HepG2 (cell line): ENCODE data around the gene RFC2. TPM values are rescaled to one million over a fixed set of nuclear protein-coding genes. Genes with fewer than 3 reads are reported as not detected.

Experiments
- ATAC-seq: fragments of 200-7000 bp; cut with Tn5 transposase; 3 replicates; pipeline ENCODE4 v1.9.1; 2020; ENCODE audit warnings: mild to moderate bottlenecking, moderate library complexity
- BruUV-seq: library from RNA; stranded (reverse); fragments of 400-500 nt; replicated peaks from 2 replicates; lab custom pipeline; 2021; lab: Mats Ljungman, UMichigan
- CTCF ChIA-PET: fragments of 300-600 bp; formaldehyde crosslinking; extraction: SDS; loops from one replicate; lab custom pipeline; 2021; ENCODE audit warnings: low total read pairs, inconsistent platforms, low intra/inter-chr PET ratio; lab: Yijun Ruan, JAX
- POLR2A ChIA-PET: fragments of 350-600 bp; sonication (Branson Sonifier 250); formaldehyde crosslinking; loops from one replicate; lab custom pipeline; 2020; ENCODE audit warnings: antibody characterized with exemption, inconsistent platforms; lab: Yijun Ruan, JAX
- DNase-seq: peaks from one replicate; pipeline ENCODE4 v3.0.0-alpha.2; 2015; ENCODE audit warnings: low spot score
- FAIRE-seq: peaks from 3 replicates; lab custom pipeline; 2011; peaks lifted over from hg19 to GRCh38; lab: Jason Lieb, UNC
- H2AFZ ChIP-seq: one replicate; pipeline ENCODE4 v1.6.1; 2011; ENCODE audit warnings: low read length, inconsistent platforms
- H3K27ac ChIP-seq: fragments of 300-600 bp; 3 replicates; pipeline ENCODE4 v1.8.0; 2011; ENCODE audit warnings: mixed run types, mild to moderate bottlenecking, mixed read lengths, low read length, inconsistent platforms; ENCODE audit not compliant: insufficient read depth; ENCODE audit errors: extremely low read length
- H3K27me3 ChIP-seq, 2 experiments: fragments of 200-600 bp in 1 of 2; 2 replicates in 1 of 2; 3 replicates in 1 of 2; pipeline versions ENCODE4 v1.6.0 to v1.8.0; 2011; ENCODE audit warnings: low read length in 2 of 2, mild to moderate bottlenecking in 2 of 2, moderate library complexity in 2 of 2, inconsistent platforms in 1 of 2; ENCODE audit not compliant: insufficient read depth in 2 of 2, control insufficient read depth in 1 of 2
- H3K36me3 ChIP-seq, 2 experiments: fragments of 200-600 bp in 1 of 2; replicated peaks in 1 of 2; 2 replicates in 1 of 2; 3 replicates in 1 of 2; pipeline versions ENCODE4 v1.5.1 to v1.8.0; 2011; ENCODE audit warnings: low read length in 2 of 2, inconsistent platforms in 1 of 2; ENCODE audit not compliant: insufficient read depth in 2 of 2, control insufficient read depth in 1 of 2
- H3K4me1 ChIP-seq: 2 replicates; pipeline ENCODE4 v1.5.1; 2012; ENCODE audit warnings: low read length, inconsistent platforms; ENCODE audit not compliant: insufficient read depth
- H3K4me2 ChIP-seq: 2 replicates; pipeline ENCODE4 v1.6.0; 2011; ENCODE audit warnings: low read depth, low read length, inconsistent platforms
- H3K4me3 ChIP-seq, 3 experiments: fragments of 200-600 bp in 1 of 3; sonication (generic), shearing (Covaris generic) in 1 of 3; replicated peaks in 1 of 3; 2 replicates each; pipeline ENCODE4 v1.5.1; 2011 to 2016; ENCODE audit warnings: low read length in 3 of 3, inconsistent platforms in 2 of 3, low read depth in 2 of 3, mild to moderate bottlenecking in 2 of 3, control low read depth in 1 of 3, mixed read lengths in 1 of 3; ENCODE audit not compliant: insufficient read depth in 1 of 3
- H3K79me2 ChIP-seq: one replicate; pipeline ENCODE4 v1.6.1; 2011; ENCODE audit warnings: low read length, inconsistent platforms; ENCODE audit not compliant: insufficient read depth
- H3K9ac ChIP-seq: 2 replicates; pipeline ENCODE4 v1.6.0; 2011; ENCODE audit warnings: mild to moderate bottlenecking, low read depth, low read length, inconsistent platforms; ENCODE audit not compliant: insufficient read depth
- H3K9me3 ChIP-seq: 2 replicates; pipeline ENCODE4 v1.5.1; 2012; ENCODE audit warnings: mild to moderate bottlenecking, low read length
- H4K20me1 ChIP-seq: 2 replicates; pipeline ENCODE4 v1.6.0; 2011; ENCODE audit warnings: inconsistent platforms, mild to moderate bottlenecking, low read length, moderate library complexity; ENCODE audit not compliant: insufficient read depth
- HOXA3 ChIP-seq: sonication (generic); formaldehyde crosslinking; IDR thresholded peaks from 2 replicates; pipeline ENCODE4 v1.5.0; 2020; ENCODE audit warnings: missing genetic modification reagents
- MEIS1 ChIP-seq: sonication (generic); formaldehyde crosslinking; IDR thresholded peaks from 2 replicates; pipeline ENCODE4 v1.9.0; 2021; ENCODE audit warnings: mild to moderate bottlenecking, missing genetic modification reagents, moderate library complexity, borderline replicate concordance
- SIN3A ChIP-seq: IDR thresholded peaks from 2 replicates; pipeline ENCODE4 v1.6.1; 2011; ENCODE audit warnings: low read depth, mild to moderate bottlenecking, control low read depth, low read length, borderline replicate concordance
- ZEB1 ChIP-seq: IDR thresholded peaks from 2 replicates; pipeline ENCODE4 v1.6.1; 2012; ENCODE audit warnings: mild to moderate bottlenecking, low read depth, inconsistent platforms; ENCODE audit not compliant: insufficient replicate concordance
- ZNF780A ChIP-seq: sonication (generic); formaldehyde crosslinking; IDR thresholded peaks from 2 replicates; pipeline ENCODE4 v1.8.0; 2022; ENCODE audit warnings: mild to moderate bottlenecking, missing genetic modification reagents, moderate library complexity
- WGBS: methylation state at CpG from one replicate; pipeline ENCODE4 v1.1.6; 2017; ENCODE audit warnings: low lambda C conversion rate; 5-methylcytosine and 5-hydroxymethylcytosine counted together
- in situ Hi-C: cut with HindIII; loops from 2 replicates; pipeline ENCODE4 v1.10.0; 2017; ENCODE audit warnings: low pct_unique_long_range_greater_than_20kb; ENCODE audit not compliant: extremely low pct_ligation_motif_present
- intact Hi-C: fragments of 100-400 bp; cut with micrococcal nuclease; formaldehyde crosslinking; loops from one replicate; pipeline ENCODE4 v1.10.0; 2022; ENCODE audit not compliant: unreplicated experiment
- polyA plus RNA-seq, 8 experiments: library from polyadenylated mRNA; depleted of rRNA in 3 of 8; stranded (reverse) in 7 of 8; unstranded in 1 of 8; fragments of >200 nt; fragmentation: Illumina TruSeq in 4 of 8; extraction: Trizol in 4 of 8; gene quantifications; 2 replicates each; pipeline versions ENCODE4 v1.2.1 to v1.2.3, GENCODE V29; 2011 to 2016; ENCODE audit warnings: low read depth in 4 of 8, missing spikeins in 1 of 8, mixed read lengths in 1 of 8; ENCODE audit not compliant: insufficient read depth in 1 of 8
- total RNA-seq, 5 experiments: library from RNA; depleted of rRNA; stranded (reverse); fragments of >200 nt; fragmentation: Illumina TruSeq; extraction: Trizol; gene quantifications; 2 replicates each; pipeline ENCODE4 v1.2.3, GENCODE V29; 2016; ENCODE audit warnings: low read depth in 1 of 5
- TF ChIP-seq, protein P1 (sequence below): sonication (generic); formaldehyde crosslinking; IDR thresholded peaks from 2 replicates; pipeline ENCODE4 v1.5.0; 2020; ENCODE audit warnings: mild to moderate bottlenecking, missing genetic modification reagents

Gene RFC2
- total and polyA plus RNA-seq, 2 of the 13 experiments (the other 11 are each of a cell fraction or from before 2014, with no cell fraction given) = 14.6 to 43.5 TPM

DNA sequence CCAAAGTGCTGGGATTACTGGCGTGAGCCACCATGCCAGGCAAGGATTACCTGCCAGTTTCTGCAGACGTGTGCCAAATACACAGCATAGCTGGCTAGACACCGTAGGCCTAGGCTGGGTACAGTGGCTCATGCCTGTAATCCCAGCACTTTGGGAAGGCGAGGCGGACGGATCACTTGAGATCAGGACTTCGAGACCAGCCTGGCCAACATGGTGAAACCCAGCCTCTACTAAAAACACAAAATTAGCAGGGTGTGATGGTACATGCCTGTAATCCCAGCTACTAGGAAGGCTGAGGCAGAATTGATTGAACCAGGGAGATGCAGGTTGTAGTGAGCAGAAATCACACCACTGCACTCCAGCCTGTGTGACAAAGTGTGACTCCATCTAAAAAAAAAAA lies 868 bp downstream of the RFC2 start (continued):
- TF ChIP-seq, protein P1, sequence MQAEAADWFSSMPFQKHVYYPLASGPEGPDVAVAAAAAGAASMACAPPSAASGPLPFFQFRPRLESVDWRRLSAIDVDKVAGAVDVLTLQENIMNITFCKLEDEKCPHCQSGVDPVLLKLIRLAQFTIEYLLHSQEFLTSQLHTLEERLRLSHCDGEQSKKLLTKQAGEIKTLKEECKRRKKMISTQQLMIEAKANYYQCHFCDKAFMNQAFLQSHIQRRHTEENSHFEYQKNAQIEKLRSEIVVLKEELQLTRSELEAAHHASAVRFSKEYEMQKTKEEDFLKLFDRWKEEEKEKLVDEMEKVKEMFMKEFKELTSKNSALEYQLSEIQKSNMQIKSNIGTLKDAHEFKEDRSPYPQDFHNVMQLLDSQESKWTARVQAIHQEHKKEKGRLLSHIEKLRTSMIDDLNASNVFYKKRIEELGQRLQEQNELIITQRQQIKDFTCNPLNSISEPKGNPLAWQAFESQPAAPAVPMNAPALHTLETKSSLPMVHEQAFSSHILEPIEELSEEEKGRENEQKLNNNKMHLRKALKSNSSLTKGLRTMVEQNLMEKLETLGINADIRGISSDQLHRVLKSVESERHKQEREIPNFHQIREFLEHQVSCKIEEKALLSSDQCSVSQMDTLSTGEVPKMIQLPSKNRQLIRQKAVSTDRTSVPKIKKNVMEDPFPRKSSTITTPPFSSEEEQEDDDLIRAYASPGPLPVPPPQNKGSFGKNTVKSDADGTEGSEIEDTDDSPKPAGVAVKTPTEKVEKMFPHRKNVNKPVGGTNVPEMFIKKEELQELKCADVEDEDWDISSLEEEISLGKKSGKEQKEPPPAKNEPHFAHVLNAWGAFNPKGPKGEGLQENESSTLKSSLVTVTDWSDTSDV (CRISPR knock-in tag) = no peak
- TF ChIP-seq ZEB1 (no peak), MEIS1 (CRISPR knock-in tag) (no peak), ZNF780A (no peak)

DNA sequence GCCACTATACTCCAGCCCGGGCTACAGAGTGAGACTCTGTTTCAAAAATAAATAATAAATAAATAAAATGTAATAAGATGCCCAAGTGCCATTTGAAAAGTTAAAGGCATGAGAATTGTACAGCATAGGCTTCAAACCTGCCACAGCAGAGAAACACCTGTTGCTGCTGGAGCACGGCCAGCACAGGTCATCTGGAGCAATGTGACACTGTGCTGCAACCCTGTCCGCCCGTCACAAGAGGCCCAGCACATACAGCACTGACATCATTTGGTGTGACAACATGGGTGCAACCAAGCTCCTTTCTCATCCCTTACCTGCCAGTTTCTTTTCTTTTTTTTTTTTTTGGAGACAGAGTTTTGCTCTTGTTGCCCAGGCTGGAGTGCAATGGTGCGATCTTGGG lies 1.3 kb downstream of the RFC2 start:
- FAIRE-seq (no peak), DNase-seq (no peak), ATAC-seq (no peak)
- in situ Hi-C loops = no loop called here
- H4K20me1 ChIP-seq = no peaks in the 10 kb centered on the region
- BruUV-seq = no TSS peak
- intact Hi-C loops = no loop called here
- no peaks in the 10 kb centered on the region for H3K9me3 ChIP-seq
- H3K4me1 ChIP-seq = peaks cover 56% of the 10 kb centered on the region
- POLR2A ChIA-PET = interaction anchor here (0.6 kb wide), 1 partner anchor 107 kb away, joined by 3 read pairs; no protein-coding TSS in a partner anchor
- TF ChIP-seq SIN3A (no peak), HOXA3 (CRISPR knock-in tag) (peak; percentile 15; the same call in 1 of the 2 replicates)
- H3K27me3 ChIP-seq = no peaks in the 10 kb centered on the region; a peak in 1 of 5 replicates
- no peak overlapping the region for H2AFZ ChIP-seq
- 78% methylated on average over 5 of the region's 5 CpGs for WGBS
- peak overlapping the region; percentile 95 for H3K9ac ChIP-seq
- CTCF ChIA-PET = no interaction called here
- H3K4me2 ChIP-seq = peak overlapping the region; percentile 93
- peak overlapping the region in 1 of 3 experiments; percentile 98; a peak in 3 of 6 replicates for H3K4me3 ChIP-seq
- no peak overlapping the region for H3K27ac ChIP-seq
- H3K36me3 ChIP-seq = peaks cover 3 to 27% of the 10 kb centered on the region in 2 experiments; a peak in 3 of 5 replicates
- H3K79me2 ChIP-seq = peaks cover 12% of the 10 kb centered on the region
